SK-N-MC (cell line): ENCODE measurements around the gene SEPTIN11.

Experiments used
- EZH2 ChIP-seq: fragments of 200-600 bp; sonication (generic); IDR thresholded peaks from one replicate; pipeline ENCODE4 v1.6.1; 2017; ENCODE audit warnings: antibody characterized with exemption
- POLR2AphosphoS5 ChIP-seq: IDR thresholded peaks from 2 replicates; pipeline ENCODE4 v1.6.1; 2012; ENCODE audit warnings: mild to moderate bottlenecking, low read depth, low read length, borderline replicate concordance

DNA sequence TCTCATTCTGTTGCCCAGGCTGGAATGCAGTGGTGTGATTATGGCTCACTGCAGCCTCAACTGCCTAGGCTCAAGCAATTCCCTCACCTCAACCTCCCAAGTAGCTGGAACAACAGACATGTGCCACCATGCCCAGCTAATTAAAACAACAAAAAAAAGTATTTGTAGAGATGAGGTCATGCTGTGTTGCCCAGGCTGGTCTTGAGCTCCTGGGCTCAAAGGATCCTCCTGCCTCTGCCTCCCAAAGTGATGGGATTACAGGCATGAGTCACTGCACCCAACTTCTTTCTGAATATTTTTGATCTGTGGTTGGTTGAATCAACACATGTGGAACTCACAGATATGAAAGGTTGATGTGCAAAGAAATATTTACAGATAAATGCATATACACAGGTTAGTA lies 18.5 kb upstream of the SEPTIN11 start:
- TF ChIP-seq POLR2AphosphoS5 (no peak), EZH2 (no peak)
